SK-N-SH (cell line): ENCODE measurements around the gene ZNF473. TPM values are rescaled to one million over a fixed set of nuclear protein-coding genes. Genes with fewer than 3 reads are reported as not detected.

ENCODE experiments used
- CTCF ChIA-PET: fragments of 300-600, 350-600 bp; formaldehyde crosslinking; extraction: SDS; loops from one replicate; lab custom pipeline; 2021; lab: Yijun Ruan, JAX
- POLR2A ChIA-PET: fragments of 350-600 bp; sonication (Branson Sonifier 250); formaldehyde crosslinking; extraction: SDS; loops from one replicate; lab custom pipeline; 2020; ENCODE audit warnings: antibody characterized with exemption, inconsistent platforms; lab: Yijun Ruan, JAX
- DNase-seq: peaks from one replicate; pipeline ENCODE4 v3.0.0; 2012
- H2AFZ ChIP-seq: fragments of 200-600 bp; sonication (generic); 2 replicates; pipeline ENCODE4 v1.8.1; 2016; ENCODE audit warnings: antibody characterized with exemption, mild to moderate bottlenecking, low read depth
- H3F3A ChIP-seq: fragments of 200-600 bp; sonication (generic); replicated peaks from 2 replicates; pipeline ENCODE3; 2016; ENCODE audit warnings: antibody characterized with exemption, mild to moderate bottlenecking; ENCODE audit not compliant: insufficient read depth
- H3K27ac ChIP-seq, 2 experiments: fragments of 200-500 bp in 1 of 2; fragments of 200-600 bp in 1 of 2; sonication (Bioruptor generic) in 1 of 2; sonication (generic), shearing (Covaris generic) in 1 of 2; 2 replicates each; pipeline versions ENCODE4 v1.5.1 to v1.6.1; 2014 to 2016; ENCODE audit warnings: low read depth in 2 of 2, inconsistent platforms in 1 of 2, low read length in 1 of 2, mild to moderate bottlenecking in 1 of 2, mixed read lengths in 1 of 2
- H3K27me3 ChIP-seq: fragments of 200-600 bp; sonication (generic), shearing (Covaris generic); 2 replicates; pipeline ENCODE4 v1.6.1; 2016; ENCODE audit warnings: mixed run types; ENCODE audit not compliant: insufficient read depth
- H3K36me3 ChIP-seq, 2 experiments: fragments of 200-500 bp in 1 of 2; fragments of 200-600 bp in 1 of 2; sonication (Bioruptor generic) in 1 of 2; sonication (generic) in 1 of 2; replicated peaks in 1 of 2; 2 replicates each; pipeline versions ENCODE3 to v1.5.1; 2014 to 2016; ENCODE audit warnings: low read length in 1 of 2, mild to moderate bottlenecking in 1 of 2; ENCODE audit not compliant: insufficient read depth in 2 of 2, control insufficient read depth in 1 of 2
- H3K4me1 ChIP-seq, 2 experiments: fragments of 200-500 bp in 1 of 2; fragments of 200-600 bp in 1 of 2; sonication (Bioruptor generic) in 1 of 2; sonication (generic), shearing (Covaris generic) in 1 of 2; 2 replicates each; pipeline versions ENCODE4 v1.5.1 to v1.6.1; 2014 to 2016; ENCODE audit warnings: low read depth in 1 of 2, low read length in 1 of 2, mixed run types in 1 of 2; ENCODE audit not compliant: insufficient read depth in 2 of 2, control insufficient read depth in 1 of 2
- H3K4me2 ChIP-seq: fragments of 200-600 bp; sonication (generic), shearing (Covaris generic); 2 replicates; pipeline ENCODE4 v1.6.1; 2017; ENCODE audit warnings: mixed run types
- H3K4me3 ChIP-seq, 2 experiments: fragments of 200-500 bp in 1 of 2; fragments of 200-600 bp in 1 of 2; sonication (Bioruptor generic) in 1 of 2; sonication (generic), shearing (Covaris generic) in 1 of 2; 2 replicates each; pipeline versions ENCODE4 v1.5.1 to v1.8.1; 2014 to 2016; ENCODE audit warnings: low read depth in 2 of 2, inconsistent platforms in 1 of 2, low read length in 1 of 2, mild to moderate bottlenecking in 1 of 2, mixed read lengths in 1 of 2, moderate library complexity in 1 of 2
- H3K79me2 ChIP-seq: fragments of 200-600 bp; sonication (generic); 2 replicates; pipeline ENCODE4 v1.8.1; 2017; ENCODE audit warnings: mild to moderate bottlenecking; ENCODE audit not compliant: insufficient read depth
- H3K9ac ChIP-seq: fragments of 200-600 bp; sonication (generic); 2 replicates; pipeline ENCODE4 v1.6.1; 2017; ENCODE audit warnings: mixed run types
- H3K9me2 ChIP-seq: fragments of 200-600 bp; sonication (generic); 2 replicates; pipeline ENCODE4 v1.6.1; 2017; ENCODE audit warnings: mixed run types
- H3K9me3 ChIP-seq: fragments of 200-600 bp; sonication (generic); 2 replicates; pipeline ENCODE4 v1.6.1; 2017; ENCODE audit warnings: mixed run types, mild to moderate bottlenecking, moderate library complexity
- H4K20me1 ChIP-seq: fragments of 200-600 bp; sonication (generic); 2 replicates; pipeline ENCODE4 v1.6.1; 2017; ENCODE audit warnings: mild to moderate bottlenecking, mixed run types; ENCODE audit not compliant: insufficient read depth
- CHD2 ChIP-seq: fragments of 150-350 bp; IDR thresholded peaks from 2 replicates; pipeline ENCODE4 v1.6.1; 2018; ENCODE audit warnings: low read length; ENCODE audit not compliant: partially characterized antibody
- ELF1 ChIP-seq: IDR thresholded peaks from 2 replicates; pipeline ENCODE4 v1.4.0; 2012
- EP300 ChIP-seq, 2 experiments: IDR thresholded peaks; 2 replicates each; pipeline versions ENCODE4 v1.4.0 to v1.6.1; 2012; ENCODE audit warnings: borderline replicate concordance in 1 of 2, low read depth in 1 of 2, low read length in 1 of 2
- FOSL2 ChIP-seq: IDR thresholded peaks from 2 replicates; pipeline ENCODE4 v1.4.0; 2012; ENCODE audit warnings: low read depth, mild to moderate bottlenecking, moderate library complexity, borderline replicate concordance
- FOXJ3 ChIP-seq: sonication (generic); formaldehyde crosslinking; IDR thresholded peaks from 2 replicates; pipeline ENCODE4 v1.5.1; 2020; ENCODE audit warnings: mild to moderate bottlenecking, missing genetic modification reagents
- FOXM1 ChIP-seq: IDR thresholded peaks from 2 replicates; pipeline ENCODE4 v1.4.0; 2012; ENCODE audit warnings: low read depth, mild to moderate bottlenecking
- NFIC ChIP-seq: IDR thresholded peaks from 2 replicates; pipeline ENCODE4 v1.4.0; 2012; ENCODE audit warnings: borderline replicate concordance
- RCOR1 ChIP-seq: fragments of 150-350 bp; IDR thresholded peaks from 2 replicates; pipeline ENCODE4 v1.6.1; 2017; ENCODE audit warnings: antibody characterized with exemption, low read length
- RFX5 ChIP-seq: IDR thresholded peaks from 2 replicates; pipeline ENCODE4 v1.6.1; 2012; ENCODE audit warnings: mild to moderate bottlenecking, improper control_type of control experiment, low read length
- RXRA ChIP-seq: IDR thresholded peaks from 2 replicates; pipeline ENCODE4 v1.4.0; 2012; ENCODE audit warnings: low read depth, mild to moderate bottlenecking, borderline replicate concordance
- SIN3A ChIP-seq: IDR thresholded peaks from 2 replicates; pipeline ENCODE4 v1.6.1; 2012; ENCODE audit warnings: low read depth, mild to moderate bottlenecking, low read length, moderate library complexity, borderline replicate concordance
- TAF1 ChIP-seq: IDR thresholded peaks from 2 replicates; pipeline ENCODE4 v1.6.1; 2012; ENCODE audit warnings: low read depth, mild to moderate bottlenecking, low read length, moderate library complexity, borderline replicate concordance
- WGBS: methylation state at CpG from one replicate; pipeline ENCODE4 v1.1.6; 2017; ENCODE audit warnings: low lambda C conversion rate; 5-methylcytosine and 5-hydroxymethylcytosine counted together
- polyA plus RNA-seq, 3 experiments: library from polyadenylated mRNA; depleted of rRNA; stranded (reverse); fragments of >200 nt; gene quantifications; 2 replicates each; pipeline ENCODE4 v1.2.3, GENCODE V29; 2012
- TF ChIP-seq, protein P1 (sequence below): IDR thresholded peaks from 2 replicates; pipeline ENCODE4 v1.4.0; 2012; ENCODE audit warnings: low read depth
- TF ChIP-seq, protein P2 (sequence below): IDR thresholded peaks from 2 replicates; pipeline ENCODE4 v1.4.0; 2012; ENCODE audit warnings: low read depth, borderline replicate concordance
- TF ChIP-seq, protein P3 (sequence below): fragments of 150-350 bp; IDR thresholded peaks from 2 replicates; pipeline ENCODE4 v1.6.1; 2017; ENCODE audit warnings: antibody characterized with exemption, low read length, low read depth, borderline replicate concordance
- TF ChIP-seq, protein P4 (sequence below): IDR thresholded peaks from 2 replicates; pipeline ENCODE4; 2012

ZNF473 gene
- polyA plus RNA-seq, 1 of the 3 experiments (the other 2 are of a cell fraction): 5.4 TPM

DNA sequence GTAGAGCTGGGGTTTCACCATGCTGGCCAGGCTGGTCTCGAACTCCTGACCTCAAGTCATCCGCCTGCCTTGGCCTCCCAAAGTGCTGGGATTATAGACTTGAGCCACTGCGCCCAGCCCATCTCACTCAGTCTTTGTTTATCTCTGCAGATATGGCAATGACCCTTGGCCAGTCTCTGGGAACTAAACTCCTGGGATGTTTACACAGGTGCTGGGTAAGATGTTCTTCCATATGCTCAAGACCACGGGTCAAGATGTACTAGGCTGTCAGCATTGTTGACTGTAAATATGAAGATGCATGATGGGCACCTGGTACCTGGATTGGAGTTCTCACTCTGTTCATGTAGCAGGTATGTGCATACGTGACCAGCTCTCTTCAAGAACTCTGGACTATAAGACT, 35.8 kb downstream of the ZNF473 start (continued):
- TF ChIP-seq, protein P1, sequence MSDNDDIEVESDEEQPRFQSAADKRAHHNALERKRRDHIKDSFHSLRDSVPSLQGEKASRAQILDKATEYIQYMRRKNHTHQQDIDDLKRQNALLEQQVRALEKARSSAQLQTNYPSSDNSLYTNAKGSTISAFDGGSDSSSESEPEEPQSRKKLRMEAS: no peak
- TF ChIP-seq ELF1 (no peak), TAF1 (no peak)

- H3K36me3 ChIP-seq: no peaks in the 10 kb centered on the region
- H3K9ac ChIP-seq: no peak overlapping the region
- H3K79me2 ChIP-seq: no peaks in the 10 kb centered on the region
- peaks cover 50% of the 10 kb centered on the region; the same call in 1 of the 2 replicates for H3K27me3 ChIP-seq
- no peak for TF ChIP-seq RFX5
- TF ChIP-seq RCOR1: no peak
- no peak for TF ChIP-seq NFIC
- TF ChIP-seq TAF1: no peak
- TF ChIP-seq, protein P2, sequence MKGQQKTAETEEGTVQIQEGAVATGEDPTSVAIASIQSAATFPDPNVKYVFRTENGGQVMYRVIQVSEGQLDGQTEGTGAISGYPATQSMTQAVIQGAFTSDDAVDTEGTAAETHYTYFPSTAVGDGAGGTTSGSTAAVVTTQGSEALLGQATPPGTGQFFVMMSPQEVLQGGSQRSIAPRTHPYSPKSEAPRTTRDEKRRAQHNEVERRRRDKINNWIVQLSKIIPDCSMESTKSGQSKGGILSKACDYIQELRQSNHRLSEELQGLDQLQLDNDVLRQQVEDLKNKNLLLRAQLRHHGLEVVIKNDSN: no peak
- TF ChIP-seq, protein P3, sequence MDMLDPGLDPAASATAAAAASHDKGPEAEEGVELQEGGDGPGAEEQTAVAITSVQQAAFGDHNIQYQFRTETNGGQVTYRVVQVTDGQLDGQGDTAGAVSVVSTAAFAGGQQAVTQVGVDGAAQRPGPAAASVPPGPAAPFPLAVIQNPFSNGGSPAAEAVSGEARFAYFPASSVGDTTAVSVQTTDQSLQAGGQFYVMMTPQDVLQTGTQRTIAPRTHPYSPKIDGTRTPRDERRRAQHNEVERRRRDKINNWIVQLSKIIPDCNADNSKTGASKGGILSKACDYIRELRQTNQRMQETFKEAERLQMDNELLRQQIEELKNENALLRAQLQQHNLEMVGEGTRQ: no peak
- TF ChIP-seq FOXM1: no peak
- TF ChIP-seq, protein P4, sequence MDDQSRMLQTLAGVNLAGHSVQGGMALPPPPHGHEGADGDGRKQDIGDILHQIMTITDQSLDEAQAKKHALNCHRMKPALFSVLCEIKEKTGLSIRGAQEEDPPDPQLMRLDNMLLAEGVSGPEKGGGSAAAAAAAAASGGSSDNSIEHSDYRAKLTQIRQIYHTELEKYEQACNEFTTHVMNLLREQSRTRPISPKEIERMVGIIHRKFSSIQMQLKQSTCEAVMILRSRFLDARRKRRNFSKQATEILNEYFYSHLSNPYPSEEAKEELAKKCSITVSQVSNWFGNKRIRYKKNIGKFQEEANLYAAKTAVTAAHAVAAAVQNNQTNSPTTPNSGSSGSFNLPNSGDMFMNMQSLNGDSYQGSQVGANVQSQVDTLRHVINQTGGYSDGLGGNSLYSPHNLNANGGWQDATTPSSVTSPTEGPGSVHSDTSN: no peak
- TF ChIP-seq SIN3A: no peak
- no peak for TF ChIP-seq EP300 (IDR thresholded peaks at IDR 0.05; ENCODE audit: borderline replicate concordance in 1 of 2, low read depth in 1 of 2, low read length in 1 of 2)
- no peak for TF ChIP-seq FOSL2
- no peak for TF ChIP-seq RXRA
- no peak for TF ChIP-seq ELF1
- no peak for TF ChIP-seq CHD2
- no peak for TF ChIP-seq FOXJ3 (CRISPR knock-in tag)
- TF ChIP-seq, all 33 proteins: peak for 0
- ChIA-PET POLR2A (no interaction called here), CTCF (no interaction called here)
- H3K27ac ChIP-seq: no peak overlapping the region
- no peaks in the 10 kb centered on the region for H3K9me3 ChIP-seq
- peaks cover 3% of the 10 kb centered on the region for H3F3A ChIP-seq
- H2AFZ ChIP-seq: no peak overlapping the region
- H3K4me2 ChIP-seq: no peak overlapping the region
- no peaks in the 10 kb centered on the region for H3K9me2 ChIP-seq
- H3K4me3 ChIP-seq: no peak overlapping the region
- H3K4me1 ChIP-seq: no peaks in the 10 kb centered on the region
- DNase-seq: no peak
- H4K20me1 ChIP-seq: no peaks in the 10 kb centered on the region
- WGBS: 12% methylated on average over 10 of the region's 10 CpGs
Observed at GRCh38 chr19:50065938-50066337, 40.1 kb downstream of the ZNF473 start.
